Endothelial cell of umbilical vein (primary cell): ENCODE data around the gene ANKMY1. TPM values are rescaled to one million over a fixed set of nuclear protein-coding genes. Genes with fewer than 3 reads are reported as not detected.

Source experiments
- BruUV-seq: library from RNA; stranded (reverse); fragments of 400-500 nt; replicated peaks from 2 replicates; lab custom pipeline; 2021; lab: Mats Ljungman, UMichigan
- CTCF ChIA-PET: fragments of 300-600, 350-600 bp; sonication (Branson Sonifier 250); formaldehyde crosslinking; loops from one replicate; lab custom pipeline; 2021; ENCODE audit warnings: antibody characterized with exemption, inconsistent platforms; lab: Charles Lee
- POLR2A ChIA-PET: fragments of 300-600, 350-600 bp; sonication (Branson Sonifier 250); formaldehyde crosslinking; loops from one replicate; lab custom pipeline; 2021; ENCODE audit warnings: antibody characterized with exemption, inconsistent platforms; lab: Charles Lee
- DNase-seq: peaks from one replicate; pipeline ENCODE4 v3.0.0-alpha.2; 2011; ENCODE audit warnings: low read depth, low spot score
- FAIRE-seq: peaks from 2 replicates; lab custom pipeline; 2011; peaks lifted over from hg19 to GRCh38; lab: Jason Lieb, UNC
- H2AFZ ChIP-seq: 2 replicates; pipeline ENCODE4 v1.6.0; 2012; ENCODE audit warnings: low read depth, low read length, control low read depth, inconsistent platforms
- H3K27ac ChIP-seq: 2 replicates; pipeline ENCODE4 v1.5.1; 2011; ENCODE audit warnings: low read depth, mild to moderate bottlenecking, control low read depth, low read length, moderate library complexity; ENCODE audit not compliant: insufficient read depth
- H3K27me3 ChIP-seq, 2 experiments: 2 replicates each; pipeline versions ENCODE4 v1.6.0 to v1.6.1; 2011; ENCODE audit warnings: low read length in 2 of 2, mixed read lengths in 1 of 2; ENCODE audit not compliant: control insufficient read depth in 2 of 2, insufficient read depth in 2 of 2
- H3K36me3 ChIP-seq, 2 experiments: 2 replicates in 1 of 2; 3 replicates in 1 of 2; pipeline ENCODE4 v1.5.1; 2011; ENCODE audit warnings: low read length in 2 of 2, mild to moderate bottlenecking in 1 of 2, moderate library complexity in 1 of 2; ENCODE audit not compliant: control insufficient read depth in 2 of 2, insufficient read depth in 2 of 2; ENCODE audit errors: extremely low read depth in 1 of 2
- H3K4me1 ChIP-seq: 3 replicates; pipeline ENCODE4 v1.5.1; 2011; ENCODE audit warnings: mild to moderate bottlenecking, low read length; ENCODE audit not compliant: control insufficient read depth, insufficient read depth; ENCODE audit errors: extremely low read depth
- H3K4me2 ChIP-seq: 2 replicates; pipeline ENCODE4 v1.6.1; 2011; ENCODE audit warnings: low read length, control low read depth, mixed read lengths; ENCODE audit not compliant: insufficient read depth
- H3K4me3 ChIP-seq, 3 experiments: fragments of 200-600 bp in 1 of 3; sonication (generic), shearing (Covaris generic) in 1 of 3; replicated peaks in 1 of 3; 2 replicates each; pipeline ENCODE4 v1.5.1; 2011 to 2016; ENCODE audit warnings: control low read depth in 3 of 3, low read length in 3 of 3, mild to moderate bottlenecking in 2 of 3, inconsistent platforms in 1 of 3, low read depth in 1 of 3, moderate library complexity in 1 of 3; ENCODE audit not compliant: insufficient read depth in 1 of 3
- H3K79me2 ChIP-seq: 2 replicates; pipeline ENCODE4 v1.6.0; 2012; ENCODE audit warnings: low read length, inconsistent platforms; ENCODE audit not compliant: control insufficient read depth, insufficient read depth
- H3K9ac ChIP-seq: replicated peaks from 2 replicates; pipeline ENCODE3; 2011; ENCODE audit warnings: low read length, control low read depth; ENCODE audit not compliant: insufficient read depth; ENCODE audit errors: extremely low read depth
- H3K9me1 ChIP-seq: replicated peaks from 3 replicates; pipeline ENCODE4 v1.6.0; 2011; ENCODE audit warnings: mild to moderate bottlenecking, low read length; ENCODE audit not compliant: control insufficient read depth, insufficient read depth; ENCODE audit errors: extremely low read depth
- H3K9me3 ChIP-seq: replicated peaks from 2 replicates; pipeline ENCODE4 v1.5.1; 2012; ENCODE audit warnings: low read length, inconsistent platforms; ENCODE audit not compliant: control insufficient read depth, insufficient read depth
- H4K20me1 ChIP-seq: replicated peaks from 2 replicates; pipeline ENCODE3; 2011; ENCODE audit warnings: mild to moderate bottlenecking, low read length; ENCODE audit not compliant: control insufficient read depth, insufficient read depth; ENCODE audit errors: extremely low read depth
- CTCF ChIP-seq, 2 donors: IDR thresholded peaks; 1 replicate in 1 of 2; 2 replicates in 1 of 2; pipeline ENCODE4 v1.5.1; 2011; ENCODE audit warnings: low read length in 2 of 2, mild to moderate bottlenecking in 2 of 2, moderate library complexity in 2 of 2, control low read depth in 1 of 2, inconsistent platforms in 1 of 2, low read depth in 1 of 2; ENCODE audit not compliant: insufficient read depth in 1 of 2; ENCODE audit errors: extremely low read depth in 1 of 2
- EZH2 ChIP-seq: IDR thresholded peaks from 2 replicates; pipeline ENCODE4 v1.6.1; 2012; ENCODE audit warnings: borderline replicate concordance, low read depth, mild to moderate bottlenecking, moderate library complexity, low read length, inconsistent platforms; ENCODE audit not compliant: severe bottlenecking
- GATA2 ChIP-seq: IDR thresholded peaks from 2 replicates; pipeline ENCODE4 v1.7.0; 2011; ENCODE audit warnings: low read depth, mild to moderate bottlenecking, moderate library complexity, mixed read lengths, low read length; ENCODE audit not compliant: insufficient read length, insufficient read depth
- JUN ChIP-seq: IDR thresholded peaks from 2 replicates; pipeline ENCODE4 v1.6.1; 2011; ENCODE audit warnings: borderline replicate concordance, low read depth; ENCODE audit not compliant: insufficient read length, insufficient read depth
- MAX ChIP-seq: IDR thresholded peaks from 2 replicates; pipeline ENCODE4 v1.6.1; 2011; ENCODE audit not compliant: insufficient read depth, insufficient read length
- MYC ChIP-seq: IDR thresholded peaks from one replicate; pipeline ENCODE4 v1.6.1; 2011; ENCODE audit warnings: mild to moderate bottlenecking, low read depth, low read length
- dilution Hi-C: fragments of 300-500 bp; cut with MboI; formaldehyde crosslinking; loops from one replicate; pipeline ENCODE4 v1.15.0; 2019; ENCODE audit warnings: low sequenced_read_pairs; ENCODE audit not compliant: extremely low pct_ligation_motif_present
- intact Hi-C: fragments of 100-400 bp; cut with micrococcal nuclease; formaldehyde crosslinking; loops from one replicate; pipeline ENCODE4 v1.10.0; 2022
- polyA plus RNA-seq, 4 experiments: library from polyadenylated mRNA; depleted of rRNA in 3 of 4; stranded (reverse) in 3 of 4; unstranded in 1 of 4; fragments of >200 nt; gene quantifications; 2 replicates each; pipeline versions ENCODE4 v1.2.1 to v1.2.3, GENCODE V29; 2011 to 2012; ENCODE audit warnings: missing spikeins in 1 of 4
- total RNA-seq: library from RNA; stranded (reverse); gene quantifications from 2 replicates; pipeline ENCODE4 v1.2.3, GENCODE V29; 2021

The ANKMY1 gene
- total and polyA plus RNA-seq, 2 donors (not counting 3 experiments of a cell fraction or from before 2014, with no cell fraction given): 9.0 to 16.0 TPM

- Histone ChIP-seq H2AFZ (no peak overlapping the region), H3K4me1 (peaks cover 11% of the 10 kb centered on the region), H3K4me2 (no peak overlapping the region), H3K4me3 (no peak overlapping the region), H3K9me3 (no peaks in the 10 kb centered on the region), H3K36me3 (peaks cover 2 to 22% of the 10 kb centered on the region in 2 experiments), H3K9ac (no peak overlapping the region), H3K9me1 (no peaks in the 10 kb centered on the region), H3K79me2 (peaks cover 35% of the 10 kb centered on the region), H4K20me1 (no peaks in the 10 kb centered on the region), H3K27me3 (no peaks in the 10 kb centered on the region), H3K27ac (no peak overlapping the region)
- CTCF ChIA-PET: no interaction called here
- intact Hi-C loops: no loop called here
- DNase-seq (no peak), FAIRE-seq (no peak)
- TF ChIP-seq EZH2 (no peak), MAX (no peak), JUN (no peak), CTCF (IDR thresholded peaks at IDR 0.05; ENCODE audit: extremely low read depth in 1 of 2, insufficient read depth in 1 of 2, low read depth in 1 of 2, low read length in 2 of 2) (no peak), GATA2 (no peak), MYC (no peak)
- POLR2A ChIA-PET: no interaction called here
- no TSS peak for BruUV-seq
- dilution Hi-C loops: no loop called here
Measured at GRCh38 chr2:240591784-240592183, 34.0 kb upstream of the ANKMY1 start.
